Mucosa of stomach (tissue), 1 donor: ENCODE data around the gene TSACC.

ENCODE experiments used
- H3K27me3 ChIP-seq: one replicate; pipeline ENCODE4 v1.7.0; 2013; ENCODE audit warnings: mild to moderate bottlenecking, low read length; ENCODE audit not compliant: control insufficient read depth, insufficient read depth
- H3K36me3 ChIP-seq: one replicate; pipeline ENCODE4 v1.7.0; 2013; ENCODE audit warnings: low read length; ENCODE audit not compliant: control insufficient read depth, insufficient read depth
- H3K4me1 ChIP-seq: one replicate; pipeline ENCODE4 v1.7.0; 2013; ENCODE audit warnings: mild to moderate bottlenecking, low read length; ENCODE audit not compliant: control insufficient read depth, insufficient read depth
- H3K4me3 ChIP-seq: one replicate; pipeline ENCODE4 v1.7.0; 2013; ENCODE audit warnings: low read length
- H3K9ac ChIP-seq: one replicate; pipeline ENCODE4 v1.7.0; 2013; ENCODE audit warnings: mild to moderate bottlenecking, low read length, moderate library complexity
- H3K9me3 ChIP-seq: one replicate; pipeline ENCODE4 v1.7.0; 2013; ENCODE audit warnings: mild to moderate bottlenecking, low read length, moderate library complexity; ENCODE audit not compliant: control insufficient read depth
- donor health status: Pancreatic carcinoma.

TSACC gene

GRCh38 chr1:156391366-156391677, 53.0 kb downstream of the TSACC start:
- H3K27me3 ChIP-seq = peaks cover 55% of the 10 kb centered on the region
- no peak overlapping the region for H3K9ac ChIP-seq
- H3K4me3 ChIP-seq = no peak overlapping the region
- no peaks in the 10 kb centered on the region for H3K4me1 ChIP-seq
- no peaks in the 10 kb centered on the region for H3K36me3 ChIP-seq
- no peaks in the 10 kb centered on the region for H3K9me3 ChIP-seq

GRCh38 chr1:156391701-156392100, 53.4 kb downstream of the TSACC start:
- Histone ChIP-seq H3K4me1 (no peaks in the 10 kb centered on the region), H3K27me3 (peaks cover 51% of the 10 kb centered on the region), H3K36me3 (no peaks in the 10 kb centered on the region), H3K9me3 (no peaks in the 10 kb centered on the region), H3K4me3 (no peak overlapping the region), H3K9ac (no peak overlapping the region)

- H3K27me3 ChIP-seq = peaks cover 43% of the 10 kb centered on the region
- no peaks in the 10 kb centered on the region for H3K4me1 ChIP-seq
- H3K9me3 ChIP-seq = no peaks in the 10 kb centered on the region
- no peak overlapping the region for H3K4me3 ChIP-seq
- H3K9ac ChIP-seq = no peak overlapping the region
- no peaks in the 10 kb centered on the region for H3K36me3 ChIP-seq
Measured at GRCh38 chr1:156392452-156392853, 54.1 kb downstream of the TSACC start.

GRCh38 chr1:156393095-156393494, 54.8 kb downstream of the TSACC start:
- H3K4me3 ChIP-seq = no peak overlapping the region
- no peaks in the 10 kb centered on the region for H3K36me3 ChIP-seq
- H3K27me3 ChIP-seq = peaks cover 37% of the 10 kb centered on the region
- no peaks in the 10 kb centered on the region for H3K9me3 ChIP-seq
- H3K4me1 ChIP-seq = no peaks in the 10 kb centered on the region
- H3K9ac ChIP-seq = no peak overlapping the region

GRCh38 chr1:156394082-156394481, 55.8 kb downstream of the TSACC start:
- H3K4me1 ChIP-seq = no peaks in the 10 kb centered on the region
- H3K36me3 ChIP-seq = no peaks in the 10 kb centered on the region
- H3K9me3 ChIP-seq = no peaks in the 10 kb centered on the region
- no peak overlapping the region for H3K4me3 ChIP-seq
- no peak overlapping the region for H3K9ac ChIP-seq
- H3K27me3 ChIP-seq = peaks cover 29% of the 10 kb centered on the region

GRCh38 chr1:156394835-156395461, 56.6 kb downstream of the TSACC start:
- H3K27me3 ChIP-seq = peaks cover 20% of the 10 kb centered on the region
- no peaks in the 10 kb centered on the region for H3K4me1 ChIP-seq

More at GRCh38 chr1:156394835-156395461, 56.6 kb downstream of the TSACC start:
- Histone ChIP-seq H3K4me3 (no peak overlapping the region), H3K9me3 (no peaks in the 10 kb centered on the region), H3K36me3 (no peaks in the 10 kb centered on the region), H3K9ac (no peak overlapping the region)
